Activated CD4-positive, alpha-beta T cell treated with anti-CD3 and anti-CD28 coated beads for 1 hour (primary cell): ENCODE data around the gene UBAP2.
"Not testable (repeated sequence)": the region's sequence is repeated elsewhere in the genome, so short reads cannot be mapped to it uniquely, and the experiment has no call there.

Source experiments
- DNase-seq: peaks from one replicate; pipeline ENCODE4 v3.0.0-alpha.2; 2020

Gene UBAP2

GRCh38 chr9:34047864-34048726, 592 bp downstream of the UBAP2 start:
- peak; percentile 36 for DNase-seq

- no peak for DNase-seq
Measured at GRCh38 chr9:34046784-34047379, 1.8 kb downstream of the UBAP2 start.

GRCh38 chr9:34045903-34046302, 2.8 kb downstream of the UBAP2 start:
- no peak for DNase-seq

- DNase-seq = not testable (repeated sequence)
Measured at GRCh38 chr9:34042074-34042473, 6.6 kb downstream of the UBAP2 start.

- not testable (repeated sequence) for DNase-seq
Measured at GRCh38 chr9:34038851-34039250, 9.8 kb downstream of the UBAP2 start.

GRCh38 chr9:34037626-34038025, 11.1 kb downstream of the UBAP2 start:
- DNase-seq = no peak

- DNase-seq = no peak
Measured at GRCh38 chr9:34036625-34037024, 12.1 kb downstream of the UBAP2 start.

GRCh38 chr9:34035656-34036055, 13.0 kb downstream of the UBAP2 start:
- no peak for DNase-seq

GRCh38 chr9:34034698-34035065, 14.0 kb downstream of the UBAP2 start:
- DNase-seq = no peak

- DNase-seq = no peak
Measured at GRCh38 chr9:34032631-34033030, 16.1 kb downstream of the UBAP2 start.

- no peak for DNase-seq
Measured at GRCh38 chr9:34027845-34028574, 20.7 kb downstream of the UBAP2 start.

GRCh38 chr9:34025811-34026210, 22.9 kb downstream of the UBAP2 start:
- no peak for DNase-seq

GRCh38 chr9:34025062-34025461, 23.6 kb downstream of the UBAP2 start:
- no peak for DNase-seq

- not testable (repeated sequence) for DNase-seq
Measured at GRCh38 chr9:34024476-34024875, 24.2 kb downstream of the UBAP2 start.

GRCh38 chr9:34016149-34016548, 32.5 kb downstream of the UBAP2 start:
- no peak for DNase-seq

GRCh38 chr9:34010979-34011378, 37.7 kb downstream of the UBAP2 start:
- DNase-seq = no peak

GRCh38 chr9:34001951-34002350, 46.7 kb downstream of the UBAP2 start:
- DNase-seq = no peak

GRCh38 chr9:34001298-34001697, 47.4 kb downstream of the UBAP2 start:
- no peak for DNase-seq

- no peak for DNase-seq
Measured at GRCh38 chr9:33995449-33995848, 53.2 kb downstream of the UBAP2 start.

- DNase-seq = no peak
Measured at GRCh38 chr9:33993104-33993503, 55.6 kb downstream of the UBAP2 start.

- no peak for DNase-seq
Measured at GRCh38 chr9:33992632-33993031, 56.1 kb downstream of the UBAP2 start.

- no peak for DNase-seq
Measured at GRCh38 chr9:33988219-33988890, 60.3 kb downstream of the UBAP2 start.

- no peak for DNase-seq
Measured at GRCh38 chr9:33976414-33976813, 72.3 kb downstream of the UBAP2 start.
